H9 (cell line): Measurements from ENCODE around the gene KRTAP6-1. TPM values are rescaled to one million over a fixed set of nuclear protein-coding genes. Genes with fewer than 3 reads are reported as not detected.

Experiments used
- DNase-seq: peaks from one replicate; pipeline ENCODE4 v3.0.0-alpha.2; 2017
- H2AFZ ChIP-seq: one replicate; pipeline ENCODE4 v1.6.1; 2013; ENCODE audit warnings: mild to moderate bottlenecking, low read length, control low read depth, moderate library complexity
- H2AK5ac ChIP-seq: 2 replicates; pipeline ENCODE4 v1.6.1; 2013; ENCODE audit warnings: low read length, control low read depth, mixed read lengths; ENCODE audit not compliant: insufficient read length
- H2BK120ac ChIP-seq: one replicate; pipeline ENCODE4 v1.6.1; 2013; ENCODE audit warnings: low read depth, mild to moderate bottlenecking, low read length, control low read depth, inconsistent platforms; ENCODE audit not compliant: poor library complexity, severe bottlenecking
- H2BK12ac ChIP-seq: 2 replicates; pipeline ENCODE4 v1.6.1; 2013; ENCODE audit warnings: low read length, control low read depth, mixed read lengths, low read depth; ENCODE audit not compliant: insufficient read length
- H2BK15ac ChIP-seq: 2 replicates; pipeline ENCODE4 v1.6.1; 2013; ENCODE audit warnings: low read depth, low read length, control low read depth
- H2BK20ac ChIP-seq: one replicate; pipeline ENCODE4 v1.6.1; 2013; ENCODE audit warnings: low read depth, mild to moderate bottlenecking, low read length, control low read depth, inconsistent platforms; ENCODE audit not compliant: poor library complexity, severe bottlenecking
- H2BK5ac ChIP-seq: 2 replicates; pipeline ENCODE4 v1.6.1; 2013; ENCODE audit warnings: low read length, control low read depth, mixed read lengths; ENCODE audit not compliant: insufficient read length
- H3K14ac ChIP-seq: 2 replicates; pipeline ENCODE4 v1.6.1; 2013; ENCODE audit warnings: low read length, control low read depth; ENCODE audit not compliant: insufficient read depth
- H3K18ac ChIP-seq: 2 replicates; pipeline ENCODE4 v1.6.1; 2013; ENCODE audit warnings: low read depth, mild to moderate bottlenecking, mixed read lengths, low read length, control low read depth; ENCODE audit not compliant: insufficient read length
- H3K23ac ChIP-seq: 2 replicates; pipeline ENCODE4 v1.6.1; 2013; ENCODE audit warnings: low read length, control low read depth, mixed read lengths, low read depth; ENCODE audit not compliant: insufficient read length
- H3K23me2 ChIP-seq: 2 replicates; pipeline ENCODE4 v1.6.1; 2013; ENCODE audit warnings: low read depth, mild to moderate bottlenecking, mixed read lengths, low read length, control low read depth; ENCODE audit not compliant: insufficient read length, poor library complexity, severe bottlenecking
- H3K27ac ChIP-seq: 2 replicates; pipeline ENCODE4 v1.5.1; 2013; ENCODE audit warnings: low read length, control low read depth, mixed read lengths, low read depth; ENCODE audit not compliant: insufficient read length
- H3K27me3 ChIP-seq: 2 replicates; pipeline ENCODE4 v1.6.1; 2013; ENCODE audit warnings: low read length, control low read depth, inconsistent platforms; ENCODE audit not compliant: insufficient read depth
- H3K4ac ChIP-seq: 2 replicates; pipeline ENCODE4 v1.6.1; 2013; ENCODE audit warnings: low read depth, mild to moderate bottlenecking, control low read depth, inconsistent platforms, low read length, moderate library complexity
- H3K4me1 ChIP-seq: 2 replicates; pipeline ENCODE4 v1.6.1; 2013; ENCODE audit warnings: low read length, control low read depth, inconsistent platforms; ENCODE audit not compliant: insufficient read depth
- H3K4me2 ChIP-seq: 2 replicates; pipeline ENCODE4 v1.6.1; 2013; ENCODE audit warnings: low read length, control low read depth, mixed read lengths; ENCODE audit not compliant: insufficient read length, insufficient read depth
- H3K56ac ChIP-seq: 2 replicates; pipeline ENCODE4 v1.6.1; 2013; ENCODE audit warnings: low read depth, mild to moderate bottlenecking, mixed read lengths, low read length, control low read depth; ENCODE audit not compliant: insufficient read length
- H3K79me1 ChIP-seq: 2 replicates; pipeline ENCODE4 v1.6.1; 2013; ENCODE audit warnings: low read depth, mild to moderate bottlenecking, moderate library complexity, low read length, control low read depth, inconsistent platforms; ENCODE audit not compliant: insufficient read depth, poor library complexity, severe bottlenecking
- H3K79me2 ChIP-seq: 2 replicates; pipeline ENCODE4 v1.6.1; 2013; ENCODE audit warnings: low read length, control low read depth, inconsistent platforms; ENCODE audit not compliant: insufficient read depth
- H3K9ac ChIP-seq: 2 replicates; pipeline ENCODE4 v1.6.1; 2013; ENCODE audit warnings: low read length, control low read depth, mixed read lengths; ENCODE audit not compliant: insufficient read length; ENCODE audit errors: extremely low read depth
- H3K9me3 ChIP-seq: one replicate; pipeline ENCODE4 v1.6.1; 2013; ENCODE audit warnings: low read depth, low read length, inconsistent platforms; ENCODE audit not compliant: control insufficient read depth
- H3T11ph ChIP-seq: one replicate; pipeline ENCODE4 v1.6.1; 2013; ENCODE audit warnings: mild to moderate bottlenecking, low read length, control low read depth, inconsistent platforms
- H4K20me1 ChIP-seq: one replicate; pipeline ENCODE4 v1.6.1; 2013; ENCODE audit not compliant: control insufficient read depth, insufficient read length, insufficient read depth
- H4K5ac ChIP-seq: 2 replicates; pipeline ENCODE4 v1.6.1; 2013; ENCODE audit warnings: low read depth, mild to moderate bottlenecking, mixed read lengths, low read length, control low read depth; ENCODE audit not compliant: insufficient read length
- H4K8ac ChIP-seq: replicated peaks from 2 replicates; pipeline ENCODE4 v1.6.1; 2013; ENCODE audit warnings: low read length, control low read depth, mixed read lengths, low read depth; ENCODE audit not compliant: insufficient read length
- H4K91ac ChIP-seq: 2 replicates; pipeline ENCODE4 v1.6.1; 2013; ENCODE audit warnings: low read depth, mild to moderate bottlenecking, moderate library complexity, mixed read lengths, low read length, control low read depth; ENCODE audit not compliant: insufficient read length
- H3K27ac Mint-ChIP-seq, 3 experiments: 2 replicates in 2 of 3; 3 replicates in 1 of 3; pipeline ENCODE4 v1.8.0; 2020 to 2021; ENCODE audit warnings: mixed read lengths in 3 of 3, mild to moderate bottlenecking in 1 of 3, moderate library complexity in 1 of 3
- H3K27me3 Mint-ChIP-seq: 2 replicates; pipeline ENCODE4 v1.8.0; 2021; ENCODE audit warnings: low read depth, mild to moderate bottlenecking, moderate library complexity, mixed read lengths
- H3K36me3 Mint-ChIP-seq, 3 experiments: 2 replicates in 2 of 3; 3 replicates in 1 of 3; pipeline ENCODE4 v1.8.0; 2020 to 2021; ENCODE audit warnings: low read depth in 3 of 3, mixed read lengths in 3 of 3; ENCODE audit not compliant: insufficient read depth in 1 of 3
- H3K4me1 Mint-ChIP-seq, 2 experiments: 2 replicates each; pipeline ENCODE4 v1.8.0; 2020; ENCODE audit warnings: mixed read lengths in 2 of 2
- H3K4me3 Mint-ChIP-seq, 2 experiments: 2 replicates in 1 of 2; 3 replicates in 1 of 2; pipeline ENCODE4 v1.8.0; 2020 to 2021; ENCODE audit warnings: mild to moderate bottlenecking in 2 of 2, mixed read lengths in 2 of 2, moderate library complexity in 1 of 2
- H3K9me3 Mint-ChIP-seq, 2 experiments: 2 replicates in 1 of 2; 3 replicates in 1 of 2; pipeline ENCODE4 v1.8.0; 2020; ENCODE audit warnings: mild to moderate bottlenecking in 2 of 2, mixed read lengths in 2 of 2, moderate library complexity in 1 of 2
- WGBS: extraction: QIAGEN DNeasy Blood & Tissue Kit; methylation state at CpG from one replicate; pipeline ENCODE4 v1.1.7; 2013; ENCODE audit warnings: missing lambda C conversion rate, low lambda C conversion rate, mixed read lengths; ENCODE audit not compliant: insufficient read length; ENCODE audit errors: extremely low coverage; 5-methylcytosine and 5-hydroxymethylcytosine counted together
- total RNA-seq: library from RNA; stranded (reverse); gene quantifications from 2 replicates; pipeline ENCODE4 v1.2.1, GENCODE V29; 2021
- TF ChIP-seq, protein P1 (sequence below): fragments of 200-600 bp; sonication (generic); conservative IDR thresholded peaks from 3 replicates; pipeline ENCODE4 v1.8.0; 2021; ENCODE audit warnings: antibody characterized with exemption, mild to moderate bottlenecking

The KRTAP6-1 gene
- total RNA-seq, 1 experiment from 2014 or later, result not detected

- Histone ChIP-seq H3K9ac (no peak overlapping the region), H3K79me2 (no peaks in the 10 kb centered on the region), H3K9me3 (no peaks in the 10 kb centered on the region), H3K56ac (no peak overlapping the region), H3K4me2 (no peak overlapping the region), H4K8ac (no peak overlapping the region), H3K4me1 (0 out of 2 replicates have a peak, but pooled peaks cover 3% of the 10 kb centered on the region), H2BK12ac (no peak overlapping the region), H4K20me1 (no peaks in the 10 kb centered on the region), H3K4ac (no peak overlapping the region), H4K91ac (no peak overlapping the region), H2BK15ac (no peak overlapping the region), H3K23ac (no peak overlapping the region), H2BK120ac (no peak overlapping the region), H2BK5ac (no peak overlapping the region), H2AFZ (no peak overlapping the region), H3T11ph (no peak overlapping the region), H3K27ac (no peak overlapping the region), H3K18ac (no peak overlapping the region), H3K79me1 (no peaks in the 10 kb centered on the region), H2BK20ac (no peak overlapping the region), H3K14ac (no peak overlapping the region), H3K27me3 (no peaks in the 10 kb centered on the region), H4K5ac (no peak overlapping the region), H3K23me2 (no peaks in the 10 kb centered on the region), H2AK5ac (no peak overlapping the region)
- Mint-ChIP-seq H3K27me3 (peaks cover 6% of the 10 kb centered on the region), H3K27ac (no peak overlapping the region), H3K9me3 (peaks cover 12 to 43% of the 10 kb centered on the region in 2 experiments), H3K4me3 (no peak overlapping the region), H3K36me3 (peaks cover 6 to 33% (median 15%) of the 10 kb centered on the region in 3 experiments), H3K4me1 (no peaks in the 10 kb centered on the region)
- no peak for DNase-seq
- no CpG with 5 or more reads among the region's 1 CpG for WGBS
- TF ChIP-seq, protein P1, sequence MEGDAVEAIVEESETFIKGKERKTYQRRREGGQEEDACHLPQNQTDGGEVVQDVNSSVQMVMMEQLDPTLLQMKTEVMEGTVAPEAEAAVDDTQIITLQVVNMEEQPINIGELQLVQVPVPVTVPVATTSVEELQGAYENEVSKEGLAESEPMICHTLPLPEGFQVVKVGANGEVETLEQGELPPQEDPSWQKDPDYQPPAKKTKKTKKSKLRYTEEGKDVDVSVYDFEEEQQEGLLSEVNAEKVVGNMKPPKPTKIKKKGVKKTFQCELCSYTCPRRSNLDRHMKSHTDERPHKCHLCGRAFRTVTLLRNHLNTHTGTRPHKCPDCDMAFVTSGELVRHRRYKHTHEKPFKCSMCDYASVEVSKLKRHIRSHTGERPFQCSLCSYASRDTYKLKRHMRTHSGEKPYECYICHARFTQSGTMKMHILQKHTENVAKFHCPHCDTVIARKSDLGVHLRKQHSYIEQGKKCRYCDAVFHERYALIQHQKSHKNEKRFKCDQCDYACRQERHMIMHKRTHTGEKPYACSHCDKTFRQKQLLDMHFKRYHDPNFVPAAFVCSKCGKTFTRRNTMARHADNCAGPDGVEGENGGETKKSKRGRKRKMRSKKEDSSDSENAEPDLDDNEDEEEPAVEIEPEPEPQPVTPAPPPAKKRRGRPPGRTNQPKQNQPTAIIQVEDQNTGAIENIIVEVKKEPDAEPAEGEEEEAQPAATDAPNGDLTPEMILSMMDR, result no peak
Observed at GRCh38 chr21:30629200-30629599, 15.5 kb upstream of the KRTAP6-1 start.
